Measurements from ENCODE around the gene TTC7B.

- no peak for TF ChIP-seq CTCF (IDR thresholded peaks at IDR 0.05)
- TF ChIP-seq POLR2A (IDR thresholded peaks at IDR 0.05): no peak
Observed at GRCh38 chr14:90669731-90670130, 146.5 kb downstream of the TTC7B start.
